GM10266 (cell line): ENCODE results near the gene C6orf62.
A peak's percentile ranks its signal among the peaks of the same experiment; 100 is the strongest.
"Not testable (repeated sequence)": the region's sequence is repeated elsewhere in the genome, so short reads cannot be mapped to it uniquely, and the experiment has no call there.

ENCODE experiments used
- DNase-seq: peaks from one replicate; pipeline ENCODE4 v3.0.0; 2012; ENCODE audit errors: extremely low spot score
- CTCF ChIP-seq: IDR thresholded peaks from 2 replicates; pipeline ENCODE4 v1.5.1; 2012; ENCODE audit warnings: mild to moderate bottlenecking, low read depth; ENCODE audit not compliant: control insufficient read depth, insufficient read depth; ENCODE audit errors: missing control alignments

The C6orf62 gene

DNA sequence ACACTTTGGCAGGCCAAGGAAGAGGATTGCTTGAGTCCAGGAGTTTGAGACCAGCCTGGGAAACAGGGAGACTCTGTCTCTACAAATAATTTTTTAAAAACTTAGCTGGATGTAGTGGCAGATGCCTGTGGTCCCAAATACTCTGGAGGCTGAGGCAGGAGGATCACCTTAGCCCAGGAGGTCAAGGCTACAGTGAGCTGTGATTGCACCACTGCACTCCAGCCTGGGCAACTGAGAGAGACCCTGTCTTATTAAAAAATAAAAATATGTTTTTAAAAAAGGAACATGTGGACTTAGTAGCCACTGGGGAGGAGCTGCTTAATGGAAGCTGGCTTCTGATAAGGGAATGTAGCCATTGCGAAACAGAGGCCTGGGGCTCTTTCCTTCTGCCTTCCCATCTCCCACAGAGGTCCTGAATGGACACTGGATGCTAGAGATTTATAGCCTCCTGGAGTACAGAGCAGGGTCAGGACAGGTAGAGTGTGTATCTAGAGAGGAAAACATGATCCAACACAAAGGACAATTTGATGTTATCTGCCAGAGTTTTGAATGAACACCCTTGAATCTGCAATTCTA, 34.1 kb upstream of the C6orf62 start:
- no peak for TF ChIP-seq CTCF
- DNase-seq = no peak

DNA sequence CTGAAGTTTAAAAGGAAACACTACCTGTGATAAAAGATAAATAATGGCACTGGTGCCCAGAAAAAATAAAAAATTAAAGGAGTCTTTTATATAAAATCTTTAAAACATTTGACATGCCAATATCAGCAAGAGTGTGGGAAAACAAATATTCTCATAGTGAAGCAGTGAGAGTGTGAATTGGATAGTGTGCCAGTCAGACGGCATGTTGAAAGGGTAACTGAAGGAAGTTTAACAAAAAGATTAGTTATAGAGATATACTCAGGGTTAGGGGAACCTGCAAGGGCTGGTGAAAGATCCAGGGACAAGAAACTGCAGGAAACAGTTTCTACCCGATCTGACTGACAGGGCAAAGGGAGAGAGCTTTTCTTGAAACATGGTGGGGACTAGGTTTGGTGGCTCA, 33.5 kb upstream of the C6orf62 start:
- no peak for TF ChIP-seq CTCF
- no peak for DNase-seq

DNA sequence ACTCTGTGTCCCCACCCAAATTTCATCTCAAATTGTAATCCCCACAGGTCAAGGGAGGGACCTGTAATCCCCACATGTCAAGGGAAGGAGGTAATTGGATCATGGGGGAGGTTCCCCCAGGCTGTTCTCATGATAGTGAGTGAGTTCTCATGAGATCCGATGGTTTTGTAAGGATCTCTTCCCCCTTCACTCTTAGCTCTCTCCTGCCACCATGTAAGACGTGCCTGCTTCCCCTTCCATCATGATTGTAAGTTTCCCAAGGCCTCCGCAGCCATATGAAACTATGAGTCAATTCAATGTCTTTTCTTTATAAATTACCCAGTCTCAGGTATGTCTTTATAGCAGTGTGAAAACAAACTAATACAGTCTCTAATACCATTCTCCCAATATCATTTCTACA, 31.9 kb upstream of the C6orf62 start:
- not testable (repeated sequence) for DNase-seq

- no peak for TF ChIP-seq CTCF
- DNase-seq = no peak
Measured at GRCh38 chr6:24749297-24749696, 30.3 kb upstream of the C6orf62 start.

DNA sequence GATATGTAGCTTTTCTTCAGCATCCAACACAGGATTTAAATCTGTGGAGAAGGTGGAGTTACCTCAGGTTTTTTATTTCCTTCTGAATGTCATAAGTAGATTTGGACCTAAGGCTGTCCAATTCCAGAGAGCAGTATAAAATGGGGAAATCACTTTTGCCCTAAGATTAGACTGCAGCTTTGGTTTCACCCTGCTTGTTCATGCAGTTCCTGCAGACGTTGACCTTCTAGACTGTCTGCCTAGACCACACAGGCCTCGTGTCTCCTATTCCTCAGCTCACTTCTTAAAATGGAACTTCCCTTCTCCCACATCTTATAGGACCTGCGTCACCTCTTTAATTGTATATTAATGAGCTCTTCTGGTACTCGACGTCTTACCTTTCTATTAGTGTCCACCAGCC, 26.0 kb upstream of the C6orf62 start:
- TF ChIP-seq CTCF = no peak
- DNase-seq = no peak

GRCh38 chr6:24743944-24744335, 25.0 kb upstream of the C6orf62 start:
- TF ChIP-seq CTCF = no peak
- DNase-seq = peak; percentile 42

DNA sequence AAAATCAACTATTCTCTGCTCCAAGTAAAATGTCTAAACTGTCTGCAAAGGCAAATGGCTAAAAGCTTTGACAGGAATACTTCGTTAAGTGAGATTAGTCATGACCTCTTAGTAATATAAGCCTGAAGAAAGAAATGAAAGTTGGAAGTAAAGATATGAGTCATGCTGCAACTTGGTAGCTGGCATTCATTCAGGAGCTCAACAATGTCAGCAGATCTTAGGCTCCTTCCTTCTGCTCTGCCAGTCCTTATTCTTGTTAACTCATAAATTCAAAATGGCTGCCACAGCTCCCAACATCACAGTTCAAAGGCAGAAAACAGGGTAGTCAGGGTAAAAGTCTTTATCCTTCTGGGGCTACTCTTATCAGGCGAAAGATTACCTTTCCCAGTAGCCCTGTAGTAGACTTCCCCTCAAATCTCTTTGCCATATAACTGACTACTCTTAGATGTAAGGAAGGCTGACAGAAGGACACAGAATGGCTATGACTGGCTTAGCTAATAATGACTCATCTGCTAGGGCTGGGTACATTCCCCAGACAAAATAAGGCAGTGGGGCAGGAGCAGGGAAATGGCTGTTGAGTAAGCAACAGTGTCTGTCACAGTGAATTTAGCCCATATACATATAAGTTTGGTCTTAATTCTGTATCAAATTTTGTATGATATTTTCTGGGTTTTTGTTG, 24.4 kb upstream of the C6orf62 start:
- TF ChIP-seq CTCF = no peak
- DNase-seq = peak; percentile 35
